Smooth muscle cell (in vitro differentiated cells): Measurements from ENCODE around the gene NDUFS3. TPM values are rescaled to one million over a fixed set of nuclear protein-coding genes. Genes with fewer than 3 reads are reported as not detected.
"Not testable (repeated sequence)": the region's sequence is repeated elsewhere in the genome, so short reads cannot be mapped to it uniquely, and the experiment has no call there.

Experiments
- DNase-seq: peaks from one replicate; lab custom pipeline; 2025; ENCODE audit not compliant: unreplicated experiment; lab: John Stamatoyannopoulos, UW
- H2AFZ ChIP-seq: fragments of 200-600 bp; sonication (generic); 2 replicates; pipeline ENCODE4 v1.6.0; 2016; ENCODE audit warnings: antibody characterized with exemption, low read depth, mild to moderate bottlenecking
- H3F3A ChIP-seq: fragments of 200-600 bp; sonication (generic); 2 replicates; pipeline ENCODE4 v1.6.0; 2017; ENCODE audit warnings: antibody characterized with exemption, low read depth
- H3K27ac ChIP-seq: fragments of 200-600 bp; sonication (generic); 2 replicates; pipeline ENCODE4 v1.5.1; 2016; ENCODE audit warnings: low read depth, mild to moderate bottlenecking
- H3K27me3 ChIP-seq: fragments of 200-600 bp; sonication (generic); 2 replicates; pipeline ENCODE4 v1.6.1; 2016; ENCODE audit warnings: low read depth, mild to moderate bottlenecking
- H3K36me3 ChIP-seq: fragments of 200-600 bp; sonication (generic); 2 replicates; pipeline ENCODE4 v1.5.1; 2016; ENCODE audit warnings: low read depth
- H3K4me1 ChIP-seq: fragments of 200-600 bp; sonication (generic); 2 replicates; pipeline ENCODE4 v1.5.1; 2016; ENCODE audit warnings: low read depth
- H3K4me2 ChIP-seq: fragments of 200-600 bp; sonication (generic); 2 replicates; pipeline ENCODE4 v1.6.0; 2016; ENCODE audit warnings: mild to moderate bottlenecking
- H3K4me3 ChIP-seq: fragments of 200-600 bp; sonication (generic); 2 replicates; pipeline ENCODE4 v1.5.1; 2016; ENCODE audit warnings: mild to moderate bottlenecking
- H3K79me2 ChIP-seq: fragments of 200-600 bp; sonication (generic); 2 replicates; pipeline ENCODE4 v1.6.0; 2016; ENCODE audit warnings: low read depth, mild to moderate bottlenecking
- H3K9ac ChIP-seq: fragments of 200-600 bp; sonication (generic); 2 replicates; pipeline ENCODE4 v1.6.0; 2016; ENCODE audit warnings: low read depth
- H3K9me3 ChIP-seq: fragments of 200-600 bp; sonication (generic); replicated peaks from 2 replicates; pipeline ENCODE4 v1.5.1; 2016; ENCODE audit warnings: low read depth
- H4K20me1 ChIP-seq: fragments of 200-600 bp; sonication (generic); 2 replicates; pipeline ENCODE4 v1.6.0; 2016; ENCODE audit warnings: low read depth
- CTCF ChIP-seq: fragments of 200-600 bp; sonication (generic); IDR thresholded peaks from 2 replicates; pipeline ENCODE4 v1.5.1; 2017; ENCODE audit warnings: borderline replicate concordance, mild to moderate bottlenecking, antibody characterized with exemption; ENCODE audit not compliant: insufficient read depth, poor library complexity, severe bottlenecking
- WGBS: methylation state at CpG from one replicate; pipeline ENCODE4 v1.1.7; 2016; ENCODE audit warnings: low lambda C conversion rate; 5-methylcytosine and 5-hydroxymethylcytosine counted together
- polyA plus RNA-seq: library from polyadenylated mRNA; unstranded; fragments of >200 nt; fragmentation: Nextera tagmentation; extraction: Ambion mirVana; gene quantifications from 2 replicates; pipeline ENCODE4 v1.2.1, GENCODE V29; 2016
- total RNA-seq: library from RNA; depleted of rRNA; stranded (reverse); fragments of >200 nt; gene quantifications from 2 replicates; pipeline ENCODE4 v1.2.3, GENCODE V29; 2014

NDUFS3 gene
- total RNA-seq (53.8 and 60.8 TPM in 2 replicates), polyA plus RNA-seq (106 and 110 TPM in 2 replicates)

- H3K36me3 ChIP-seq, result peaks cover 5% of the 10 kb centered on the region
- H3K9ac ChIP-seq, result peak within 1 kb of the TSS; percentile 92
These were observed at the start of gene NDUFS3, which contains the start of gene KBTBD4 for GRCh38 chr11:47578524-47579494. TSS of gene NDUFS3 (plus strand) at chr11:47579074. CDS start at chr11:47579092, 18 bp downstream. TSS of gene KBTBD4 (minus strand) at chr11:47578970. CDS start at chr11:47578951, 19 bp downstream.

GRCh38 chr11:47529951-47530350 is 48.9 kb upstream of the NDUFS3 start:
- H4K20me1 ChIP-seq, result peaks cover 100% of the 10 kb centered on the region
- H3K4me3 ChIP-seq, result no peak overlapping the region
- peaks cover 14% of the 10 kb centered on the region for H3K4me1 ChIP-seq

More at GRCh38 chr11:47578524-47579494, at the start of gene NDUFS3, which contains the start of gene KBTBD4:
- 1% methylated on average over 55 of the region's 72 CpGs for WGBS
- Histone ChIP-seq H3K4me2 (peak within 1 kb of the TSS; percentile 87), H3K4me1 (peaks cover 12% of the 10 kb centered on the region), H3K4me3 (peak within 1 kb of the TSS; percentile 84), H2AFZ (peak within 1 kb of the TSS; percentile 88), H3K27me3 (no peaks in the 10 kb centered on the region), H3K9me3 (no peaks in the 10 kb centered on the region), H3K79me2 (peaks cover 46% of the 10 kb centered on the region), H4K20me1 (no peaks in the 10 kb centered on the region), H3F3A (no peaks in the 10 kb centered on the region), H3K27ac (peak within 1 kb of the TSS; percentile 67)
- TF ChIP-seq CTCF, result no peak
- peak; percentile 80 for DNase-seq

GRCh38 chr11:47530721-47531120 is 48.2 kb upstream of the NDUFS3 start:
- DNase-seq, H3K9ac ChIP-seq, H3K27me3 ChIP-seq, H3K36me3 ChIP-seq, H3K4me3 ChIP-seq, H3K9me3 ChIP-seq, H3F3A ChIP-seq, H3K4me1 ChIP-seq, H2AFZ ChIP-seq, H3K27ac ChIP-seq, H3K4me2 ChIP-seq: not testable (repeated sequence)
- peaks cover 100% of the 10 kb centered on the region for H4K20me1 ChIP-seq
- peaks cover 100% of the 10 kb centered on the region for H3K79me2 ChIP-seq
- WGBS, result 98% methylated on average over 9 of the region's 9 CpGs

More at GRCh38 chr11:47529951-47530350, 48.9 kb upstream of the NDUFS3 start:
- H3K36me3 ChIP-seq, result no peaks in the 10 kb centered on the region
- H3K27me3 ChIP-seq, result no peaks in the 10 kb centered on the region
- no peak overlapping the region for H3K4me2 ChIP-seq
- DNase-seq, result no peak
- peaks cover 100% of the 10 kb centered on the region for H3K79me2 ChIP-seq
- H3K9me3 ChIP-seq, result no peaks in the 10 kb centered on the region
- H3K9ac ChIP-seq, result no peak overlapping the region
- peaks cover 8% of the 10 kb centered on the region for H3F3A ChIP-seq
- no peak for TF ChIP-seq CTCF
- H3K27ac ChIP-seq, result no peak overlapping the region
- H2AFZ ChIP-seq, result no peak overlapping the region
- WGBS, result 93% methylated on average over 4 of the region's 4 CpGs

GRCh38 chr11:47531666-47532065 is 47.2 kb upstream of the NDUFS3 start:
- Histone ChIP-seq H3K4me1 (peaks cover 8% of the 10 kb centered on the region), H4K20me1 (peaks cover 100% of the 10 kb centered on the region), H3K27me3 (no peaks in the 10 kb centered on the region), H3K36me3 (no peaks in the 10 kb centered on the region), H3F3A (no peaks in the 10 kb centered on the region), H3K4me3 (no peak overlapping the region), H3K9me3 (no peaks in the 10 kb centered on the region), H2AFZ (no peak overlapping the region), H3K4me2 (no peak overlapping the region), H3K79me2 (peaks cover 100% of the 10 kb centered on the region), H3K9ac (no peak overlapping the region), H3K27ac (peak overlapping the region; percentile 31)
- 74% methylated on average over 3 of the region's 3 CpGs for WGBS
- DNase-seq, result no peak
- no peak for TF ChIP-seq CTCF
